ENCODE data around the gene NDUFV3. TPM values are rescaled to one million over a fixed set of nuclear protein-coding genes. Genes with fewer than 3 reads are reported as not detected.

Gene NDUFV3
- total RNA-seq = 41.7 and 47.2 TPM in 2 replicates

DNA sequence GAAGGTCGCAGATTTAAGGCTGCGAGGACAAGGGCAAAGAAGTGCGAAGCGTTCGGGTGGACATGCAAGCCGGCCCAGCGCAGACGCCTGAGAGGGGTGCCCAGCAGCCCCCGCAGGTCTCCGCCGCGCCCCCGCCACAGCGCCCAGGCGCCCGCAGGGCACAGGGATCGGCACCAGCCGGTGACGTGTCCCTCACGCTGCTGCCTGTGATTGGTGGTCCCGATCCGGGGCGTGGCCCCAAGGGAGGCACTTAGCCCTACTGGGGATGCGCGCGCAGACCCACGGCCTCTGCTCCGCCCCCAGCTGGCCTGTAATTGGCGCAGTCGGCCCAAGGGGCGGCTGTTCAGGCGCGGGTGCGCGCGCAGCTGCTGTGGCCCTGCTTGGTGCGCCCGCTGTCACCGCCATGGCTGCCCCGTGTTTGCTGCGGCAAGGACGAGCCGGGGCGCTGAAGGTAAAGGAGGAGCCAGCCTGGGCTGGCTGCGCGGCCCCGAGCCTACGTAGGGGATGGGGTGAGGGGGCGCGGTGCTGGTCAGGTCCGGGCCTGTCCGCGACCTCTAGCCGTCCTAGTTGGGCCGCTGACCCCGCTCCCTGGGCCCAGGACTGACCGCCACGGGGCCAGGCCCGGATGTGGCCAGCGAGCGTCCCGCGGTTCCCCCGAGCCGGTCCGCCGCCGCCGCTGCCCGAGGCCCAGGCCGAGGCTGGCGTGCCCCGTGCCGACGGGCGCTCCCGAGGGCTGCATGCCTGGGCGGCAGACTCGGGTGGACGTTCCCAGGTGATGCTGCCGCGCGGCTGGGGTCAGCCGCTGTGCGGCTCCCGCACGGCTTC, at the start of gene NDUFV3:
NDUFV3 (plus strand) TSS at position 379 of the 825 bp plus-strand sequence; CDS start at position 404, 25 bp downstream.

DNA sequence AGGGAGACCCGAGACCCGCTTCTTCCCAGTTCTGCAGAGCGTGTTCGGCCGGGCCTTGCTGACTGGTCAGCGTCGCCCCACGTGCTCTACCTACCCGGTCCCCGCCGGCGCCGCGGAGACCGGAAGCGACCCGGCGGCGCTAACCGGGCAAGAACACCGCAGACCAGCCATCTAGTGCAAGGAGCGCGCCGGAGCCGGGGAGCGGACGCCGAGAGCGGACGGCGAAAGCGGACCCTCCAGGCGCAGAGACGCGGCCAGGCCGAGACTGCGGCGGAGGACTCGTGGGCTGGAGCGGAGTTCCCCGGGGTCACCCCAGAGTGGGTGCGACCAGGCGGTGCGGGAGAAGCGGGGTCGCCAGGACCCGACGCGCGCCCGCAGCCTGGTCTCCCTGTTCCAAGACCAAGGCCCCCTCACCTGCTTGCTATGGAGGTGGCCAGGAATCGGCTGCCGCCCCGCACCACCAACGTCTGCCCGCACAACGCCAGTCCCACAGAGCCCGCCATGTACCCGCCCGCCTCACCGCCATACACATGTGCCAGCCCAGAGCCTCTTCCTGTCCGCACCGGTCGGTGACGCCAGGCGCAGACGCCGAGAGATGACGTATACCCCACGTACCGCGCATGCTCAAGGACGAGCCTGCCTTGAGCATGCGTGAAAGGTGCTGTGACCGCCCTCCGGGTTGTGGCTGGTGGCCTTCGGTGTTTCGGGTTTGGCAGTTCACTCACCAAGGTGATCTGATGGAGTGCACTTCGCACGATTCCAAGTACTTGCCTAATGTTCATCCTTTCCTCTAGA, 13.9 kb upstream of the NDUFV3 start, which contains the start of gene WDR4:
WDR4 (minus strand) TSS at position 547 of the 795 bp plus-strand sequence; CDS start at position 503, 44 bp downstream.

DNA sequence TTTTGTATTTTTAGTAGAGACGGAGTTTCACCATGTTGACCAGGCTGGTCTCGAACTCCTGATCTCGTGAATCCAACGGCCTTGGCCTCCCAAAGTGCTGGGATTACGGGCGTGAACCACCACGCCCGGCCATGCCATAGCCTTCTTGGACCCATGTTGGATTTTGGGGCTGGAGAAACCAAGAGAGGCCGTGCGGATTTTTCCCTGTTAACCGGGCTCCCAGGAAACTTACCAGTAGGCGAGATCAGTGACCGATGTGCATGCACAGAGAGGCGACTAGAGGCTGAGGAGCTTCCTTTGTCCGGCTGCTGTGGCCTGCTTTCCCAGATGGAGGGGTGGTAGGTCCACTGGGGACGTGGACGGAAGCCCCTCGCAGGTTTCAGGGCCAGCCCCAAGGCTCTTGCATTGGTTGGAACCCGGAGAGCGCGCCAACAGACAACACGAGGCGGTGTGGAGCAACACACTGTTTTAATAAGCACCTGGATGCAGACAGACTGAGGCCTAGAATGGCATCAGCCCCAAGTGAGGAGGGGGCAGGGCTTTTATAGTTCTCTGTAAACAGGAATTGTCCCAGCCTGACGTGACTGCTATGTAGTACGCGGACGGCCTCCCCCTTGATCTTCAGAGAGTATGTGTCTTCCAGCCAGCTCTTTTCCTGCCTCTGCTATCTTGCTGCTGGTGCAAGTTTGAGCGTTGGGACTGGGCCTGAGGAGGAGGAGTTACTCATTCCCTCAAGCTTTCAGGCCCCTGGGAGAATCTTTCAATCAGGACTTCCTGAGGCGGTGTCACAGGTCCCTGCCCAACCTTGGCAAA, 32.2 kb downstream of the NDUFV3 start, which contains the start of gene ERVH48-1:
ERVH48-1 (minus strand) TSS at position 517 of the 813 bp plus-strand sequence. CDS start 6,624 bp downstream, outside the sequence.

Other genes starting within 250 kb of the NDUFV3 start
- 0.19 and 2.3 TPM in 2 replicates for gene PDE9A, start 239.7 kb upstream of the NDUFV3 start, total RNA-seq
- 6.2 and 12.2 TPM in 2 replicates for gene WDR4, start 13.8 kb upstream of the NDUFV3 start, total RNA-seq
- 0.80 TPM in 1 of 2 replicates, not detected in the other for gene ERVH48-1, start 32.3 kb downstream of the NDUFV3 start, total RNA-seq
- 6.6 and 15.6 TPM in 2 replicates for gene PKNOX1, start 81.3 kb downstream of the NDUFV3 start, total RNA-seq
- 16.2 and 49.2 TPM in 2 replicates for gene CBS, start 182.5 kb downstream of the NDUFV3 start, total RNA-seq
- 17.4 and 41.0 TPM in 2 replicates for gene U2AF1, start 214.3 kb downstream of the NDUFV3 start, total RNA-seq